ENCODE data around the gene RMND5A. TPM values are rescaled to one million over a fixed set of nuclear protein-coding genes. Genes with fewer than 3 reads are reported as not detected.
A peak's percentile ranks its signal among the peaks of the same experiment; 100 is the strongest.
"Not testable (repeated sequence)": the region's sequence is repeated elsewhere in the genome, so short reads cannot be mapped to it uniquely, and the experiment has no call there.

The RMND5A gene
- 42.0 and 44.5 TPM in 2 replicates for total RNA-seq

- intact Hi-C loops (cut with micrococcal nuclease); H3K9me3 Mint-ChIP-seq; H3K27me3 Mint-ChIP-seq (ENCODE audit: insufficient read depth); H3K36me3 Mint-ChIP-seq (ENCODE audit: low read depth): not testable (repeated sequence)
- Mint-ChIP-seq H3K4me3 (peak within 1 kb of the TSS; percentile 87), H3K27ac (peak within 1 kb of the TSS; percentile 73), H3K4me1 (ENCODE audit: low read depth) (peaks cover 10% of the 10 kb centered on the region)
- DNase-seq (ENCODE audit: low spot score): peak; percentile 90
These were observed at the start of gene RMND5A for GRCh38 chr2:86719637-86720539. TSS of gene RMND5A (plus strand) at chr2:86720291. CDS start at chr2:86720668, 377 bp downstream.

GRCh38 chr2:86671337-86671981 is 48.6 kb upstream of the RMND5A start:
- Mint-ChIP-seq H3K27ac (no peak overlapping the region), H3K36me3 (ENCODE audit: low read depth) (no peaks in the 10 kb centered on the region), H3K4me1 (ENCODE audit: low read depth) (no peaks in the 10 kb centered on the region), H3K9me3 (peaks cover 3% of the 10 kb centered on the region), H3K27me3 (ENCODE audit: insufficient read depth) (peaks cover 2% of the 10 kb centered on the region), H3K4me3 (no peak overlapping the region)
- intact Hi-C loops (cut with micrococcal nuclease): no loop called here
- DNase-seq (ENCODE audit: low spot score): no peak

- DNase-seq (ENCODE audit: low spot score): no peak
- Mint-ChIP-seq H3K27me3 (ENCODE audit: insufficient read depth) (peaks cover 2% of the 10 kb centered on the region), H3K27ac (no peak overlapping the region), H3K4me3 (no peak overlapping the region), H3K4me1 (ENCODE audit: low read depth) (no peaks in the 10 kb centered on the region), H3K36me3 (ENCODE audit: low read depth) (no peaks in the 10 kb centered on the region), H3K9me3 (no peaks in the 10 kb centered on the region)
- intact Hi-C loops (cut with micrococcal nuclease): no loop called here
These were observed 48.0 kb upstream of the RMND5A start for GRCh38 chr2:86672027-86672545.

GRCh38 chr2:86673011-86673410 is 47.1 kb upstream of the RMND5A start:
- H3K27ac Mint-ChIP-seq: no peak overlapping the region
- DNase-seq (ENCODE audit: low spot score): no peak
- intact Hi-C loops (cut with micrococcal nuclease): no loop called here

GRCh38 chr2:86673986-86674670 is 46.0 kb upstream of the RMND5A start:
- Mint-ChIP-seq H3K4me3 (no peak overlapping the region), H3K36me3 (ENCODE audit: low read depth) (no peaks in the 10 kb centered on the region), H3K9me3 (no peaks in the 10 kb centered on the region), H3K27me3 (ENCODE audit: insufficient read depth) (peaks cover 4% of the 10 kb centered on the region), H3K27ac (no peak overlapping the region), H3K4me1 (ENCODE audit: low read depth) (no peaks in the 10 kb centered on the region)
- DNase-seq (ENCODE audit: low spot score): no peak
- intact Hi-C loops (cut with micrococcal nuclease): no loop called here

More at GRCh38 chr2:86673011-86673410, 47.1 kb upstream of the RMND5A start:
- H3K27me3 Mint-ChIP-seq (ENCODE audit: insufficient read depth): peaks cover 4% of the 10 kb centered on the region
- no peaks in the 10 kb centered on the region for H3K9me3 Mint-ChIP-seq
- H3K4me1 Mint-ChIP-seq (ENCODE audit: low read depth): no peaks in the 10 kb centered on the region
- H3K4me3 Mint-ChIP-seq: no peak overlapping the region
- H3K36me3 Mint-ChIP-seq (ENCODE audit: low read depth): no peaks in the 10 kb centered on the region

- H3K27me3 Mint-ChIP-seq (ENCODE audit: insufficient read depth): peaks cover 4% of the 10 kb centered on the region
- intact Hi-C loops (cut with micrococcal nuclease): no loop called here
These were observed 45.0 kb upstream of the RMND5A start for GRCh38 chr2:86675104-86675503.

GRCh38 chr2:86675511-86676015 is 44.5 kb upstream of the RMND5A start:
- Mint-ChIP-seq H3K36me3 (ENCODE audit: low read depth) (no peaks in the 10 kb centered on the region), H3K4me1 (ENCODE audit: low read depth) (no peaks in the 10 kb centered on the region), H3K27me3 (ENCODE audit: insufficient read depth) (peaks cover 4% of the 10 kb centered on the region), H3K27ac (no peak overlapping the region), H3K9me3 (no peaks in the 10 kb centered on the region), H3K4me3 (no peak overlapping the region)
- intact Hi-C loops (cut with micrococcal nuclease): no loop called here
- DNase-seq (ENCODE audit: low spot score): no peak

More at GRCh38 chr2:86675104-86675503, 45.0 kb upstream of the RMND5A start:
- H3K9me3 Mint-ChIP-seq: no peaks in the 10 kb centered on the region
- no peak for DNase-seq (ENCODE audit: low spot score)
- no peak overlapping the region for H3K4me3 Mint-ChIP-seq
- no peak overlapping the region for H3K27ac Mint-ChIP-seq
- H3K4me1 Mint-ChIP-seq (ENCODE audit: low read depth): no peaks in the 10 kb centered on the region
- no peaks in the 10 kb centered on the region for H3K36me3 Mint-ChIP-seq (ENCODE audit: low read depth)

- H3K27me3 Mint-ChIP-seq (ENCODE audit: insufficient read depth): peaks cover 4% of the 10 kb centered on the region
- H3K9me3 Mint-ChIP-seq: no peaks in the 10 kb centered on the region
- H3K36me3 Mint-ChIP-seq (ENCODE audit: low read depth): no peaks in the 10 kb centered on the region
- H3K4me1 Mint-ChIP-seq (ENCODE audit: low read depth): no peaks in the 10 kb centered on the region
- no peak overlapping the region for H3K27ac Mint-ChIP-seq
- intact Hi-C loops (cut with micrococcal nuclease): no loop called here
- no peak for DNase-seq (ENCODE audit: low spot score)
- H3K4me3 Mint-ChIP-seq: no peak overlapping the region
These were observed 42.3 kb upstream of the RMND5A start for GRCh38 chr2:86677816-86678215.

- DNase-seq (ENCODE audit: low spot score): no peak
- intact Hi-C loops (cut with micrococcal nuclease): no loop called here
- no peak overlapping the region for H3K27ac Mint-ChIP-seq
- no peak overlapping the region for H3K4me3 Mint-ChIP-seq
- H3K9me3 Mint-ChIP-seq: no peaks in the 10 kb centered on the region
- no peaks in the 10 kb centered on the region for H3K4me1 Mint-ChIP-seq (ENCODE audit: low read depth)
- H3K36me3 Mint-ChIP-seq (ENCODE audit: low read depth): no peaks in the 10 kb centered on the region
- H3K27me3 Mint-ChIP-seq (ENCODE audit: insufficient read depth): peaks cover 4% of the 10 kb centered on the region
These were observed 41.1 kb upstream of the RMND5A start for GRCh38 chr2:86679036-86679435.

GRCh38 chr2:86685351-86685750 is 34.7 kb upstream of the RMND5A start:
- no peak overlapping the region for H3K4me3 Mint-ChIP-seq
- DNase-seq (ENCODE audit: low spot score): no peak
- no peaks in the 10 kb centered on the region for H3K9me3 Mint-ChIP-seq
- no peak overlapping the region for H3K27ac Mint-ChIP-seq
- no peaks in the 10 kb centered on the region for H3K4me1 Mint-ChIP-seq (ENCODE audit: low read depth)
- intact Hi-C loops (cut with micrococcal nuclease): no loop called here
- no peaks in the 10 kb centered on the region for H3K36me3 Mint-ChIP-seq (ENCODE audit: low read depth)
- H3K27me3 Mint-ChIP-seq (ENCODE audit: insufficient read depth): peaks cover 2% of the 10 kb centered on the region

GRCh38 chr2:86686460-86686859 is 33.6 kb upstream of the RMND5A start:
- Mint-ChIP-seq H3K27me3 (ENCODE audit: insufficient read depth) (peaks cover 2% of the 10 kb centered on the region), H3K4me1 (ENCODE audit: low read depth) (no peaks in the 10 kb centered on the region), H3K9me3 (no peaks in the 10 kb centered on the region), H3K27ac (no peak overlapping the region), H3K4me3 (no peak overlapping the region), H3K36me3 (ENCODE audit: low read depth) (no peaks in the 10 kb centered on the region)
- no peak for DNase-seq (ENCODE audit: low spot score)
- intact Hi-C loops (cut with micrococcal nuclease): no loop called here

GRCh38 chr2:86686905-86687304 is 33.2 kb upstream of the RMND5A start:
- Mint-ChIP-seq H3K4me3 (no peak overlapping the region), H3K9me3 (no peaks in the 10 kb centered on the region), H3K4me1 (ENCODE audit: low read depth) (no peaks in the 10 kb centered on the region), H3K27me3 (ENCODE audit: insufficient read depth) (peaks cover 2% of the 10 kb centered on the region), H3K27ac (no peak overlapping the region), H3K36me3 (ENCODE audit: low read depth) (no peaks in the 10 kb centered on the region)
- DNase-seq (ENCODE audit: low spot score): no peak
- intact Hi-C loops (cut with micrococcal nuclease): no loop called here

Data from activated T-helper 1 cell treated with anti-CD3 and anti-CD28 coated beads, Interleukin-12 subunit alpha, Interleukin-12 subunit beta, Interleukin-2, Interleukin-4 antibody, amounts not matched to agents 30 ng/mL and 10 ng/mL and 1 ng/mL, durations not matched to agents 14 hours and 24 hours and 36 hours (primary cell).